OCI-LY3 (cell line): ENCODE results near the gene KDM4B.
A peak's percentile ranks its signal among the peaks of the same experiment; 100 is the strongest.
"Not testable (repeated sequence)": the region's sequence is repeated elsewhere in the genome, so short reads cannot be mapped to it uniquely, and the experiment has no call there.

Experiments used
- H2AFZ ChIP-seq: fragments of 200-600, 300-600 bp; shearing (Covaris generic); 2 replicates; pipeline ENCODE4 v1.6.0; 2014; ENCODE audit warnings: antibody characterized with exemption, low read depth, low read length
- H3K27ac ChIP-seq: fragments of 200-600, 300-600 bp; sonication (generic); 2 replicates; pipeline ENCODE4 v1.5.1; 2014; ENCODE audit warnings: mild to moderate bottlenecking, low read length, moderate library complexity, mixed read lengths
- H3K27me3 ChIP-seq: fragments of 200-600, 300-600 bp; sonication (generic); 2 replicates; pipeline ENCODE4 v1.6.1; 2014; ENCODE audit warnings: low read depth, low read length, mixed read lengths
- H3K36me3 ChIP-seq: fragments of 200-600, 300-600 bp; sonication (generic); replicated peaks from 2 replicates; pipeline ENCODE3; 2014; ENCODE audit warnings: low read depth, low read length, mixed read lengths
- H3K4me1 ChIP-seq: fragments of 300-600, 200-600 bp; sonication (generic); 2 replicates; pipeline ENCODE4 v1.6.1; 2014; ENCODE audit warnings: low read length, mixed read lengths
- H3K4me2 ChIP-seq: fragments of 200-600, 300-600 bp; sonication (generic); 2 replicates; pipeline ENCODE4 v1.6.1; 2014; ENCODE audit warnings: low read length, mixed read lengths
- H3K4me3 ChIP-seq: fragments of 300-600, 200-600 bp; sonication (generic); 2 replicates; pipeline ENCODE4 v1.5.1; 2014; ENCODE audit warnings: antibody characterized with exemption, mild to moderate bottlenecking, low read length, moderate library complexity
- H3K79me2 ChIP-seq: fragments of 300-600, 200-600 bp; shearing (Covaris generic); 2 replicates; pipeline ENCODE4 v1.6.1; 2014; ENCODE audit warnings: mild to moderate bottlenecking, low read length, mixed read lengths
- H3K9ac ChIP-seq: fragments of 300-600, 200-600 bp; shearing (Covaris generic); 2 replicates; pipeline ENCODE4 v1.6.0; 2014; ENCODE audit warnings: mild to moderate bottlenecking, low read length, moderate library complexity
- H3K9me3 ChIP-seq: fragments of 200-600, 300-600 bp; shearing (Covaris generic); 2 replicates; pipeline ENCODE4 v1.6.1; 2014; ENCODE audit warnings: low read length, mixed read lengths; ENCODE audit not compliant: insufficient read depth
- H4K20me1 ChIP-seq: fragments of 200-600, 300-600 bp; sonication (generic); 2 replicates; pipeline ENCODE4 v1.6.1; 2016; ENCODE audit warnings: low read length, mixed read lengths; ENCODE audit not compliant: insufficient read depth
- EZH2phosphoT487 ChIP-seq: fragments of 200-600 bp; shearing (Covaris generic); IDR thresholded peaks from 2 replicates; pipeline ENCODE4 v1.6.1; 2018; ENCODE audit warnings: antibody characterized with exemption, mixed run types, low read depth
- TF ChIP-seq, protein P1 (sequence below): fragments of 200-600, 300-600 bp; sonication (generic); IDR thresholded peaks from 2 replicates; pipeline ENCODE4 v1.5.1; 2014; ENCODE audit warnings: antibody characterized with exemption, low read length, low read depth

Gene KDM4B

DNA sequence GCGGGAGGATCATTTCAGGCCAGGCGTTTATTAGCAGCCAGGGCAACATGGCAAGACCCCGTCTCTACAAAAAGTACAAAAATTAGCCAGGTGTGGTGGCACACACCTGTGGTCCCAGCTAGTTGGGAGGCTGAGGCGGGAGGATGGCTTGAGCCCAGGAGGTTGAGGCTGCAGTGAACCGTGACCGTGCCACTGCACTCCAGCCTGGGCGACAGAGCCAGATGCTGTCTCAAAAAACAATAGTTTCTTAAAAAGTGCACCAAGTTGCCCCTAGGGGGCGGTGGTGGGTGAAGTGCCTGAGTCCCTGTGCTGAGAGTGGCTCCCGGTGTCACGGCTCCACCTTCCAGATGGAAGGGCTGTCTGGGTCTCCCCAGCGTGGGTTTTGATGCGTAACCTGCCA is 60.7 kb downstream of the KDM4B start:
- Histone ChIP-seq H3K36me3 (peaks cover 18% of the 10 kb centered on the region), H4K20me1 (peaks cover 89% of the 10 kb centered on the region), H3K79me2 (peaks cover 69% of the 10 kb centered on the region)
- not testable (repeated sequence) for H3K27ac ChIP-seq, H2AFZ ChIP-seq, H3K9me3 ChIP-seq, H3K27me3 ChIP-seq, H3K4me1 ChIP-seq, H3K4me2 ChIP-seq, H3K4me3 ChIP-seq, H3K9ac ChIP-seq
- TF ChIP-seq, protein P1, sequence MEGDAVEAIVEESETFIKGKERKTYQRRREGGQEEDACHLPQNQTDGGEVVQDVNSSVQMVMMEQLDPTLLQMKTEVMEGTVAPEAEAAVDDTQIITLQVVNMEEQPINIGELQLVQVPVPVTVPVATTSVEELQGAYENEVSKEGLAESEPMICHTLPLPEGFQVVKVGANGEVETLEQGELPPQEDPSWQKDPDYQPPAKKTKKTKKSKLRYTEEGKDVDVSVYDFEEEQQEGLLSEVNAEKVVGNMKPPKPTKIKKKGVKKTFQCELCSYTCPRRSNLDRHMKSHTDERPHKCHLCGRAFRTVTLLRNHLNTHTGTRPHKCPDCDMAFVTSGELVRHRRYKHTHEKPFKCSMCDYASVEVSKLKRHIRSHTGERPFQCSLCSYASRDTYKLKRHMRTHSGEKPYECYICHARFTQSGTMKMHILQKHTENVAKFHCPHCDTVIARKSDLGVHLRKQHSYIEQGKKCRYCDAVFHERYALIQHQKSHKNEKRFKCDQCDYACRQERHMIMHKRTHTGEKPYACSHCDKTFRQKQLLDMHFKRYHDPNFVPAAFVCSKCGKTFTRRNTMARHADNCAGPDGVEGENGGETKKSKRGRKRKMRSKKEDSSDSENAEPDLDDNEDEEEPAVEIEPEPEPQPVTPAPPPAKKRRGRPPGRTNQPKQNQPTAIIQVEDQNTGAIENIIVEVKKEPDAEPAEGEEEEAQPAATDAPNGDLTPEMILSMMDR = peak; percentile 50

DNA sequence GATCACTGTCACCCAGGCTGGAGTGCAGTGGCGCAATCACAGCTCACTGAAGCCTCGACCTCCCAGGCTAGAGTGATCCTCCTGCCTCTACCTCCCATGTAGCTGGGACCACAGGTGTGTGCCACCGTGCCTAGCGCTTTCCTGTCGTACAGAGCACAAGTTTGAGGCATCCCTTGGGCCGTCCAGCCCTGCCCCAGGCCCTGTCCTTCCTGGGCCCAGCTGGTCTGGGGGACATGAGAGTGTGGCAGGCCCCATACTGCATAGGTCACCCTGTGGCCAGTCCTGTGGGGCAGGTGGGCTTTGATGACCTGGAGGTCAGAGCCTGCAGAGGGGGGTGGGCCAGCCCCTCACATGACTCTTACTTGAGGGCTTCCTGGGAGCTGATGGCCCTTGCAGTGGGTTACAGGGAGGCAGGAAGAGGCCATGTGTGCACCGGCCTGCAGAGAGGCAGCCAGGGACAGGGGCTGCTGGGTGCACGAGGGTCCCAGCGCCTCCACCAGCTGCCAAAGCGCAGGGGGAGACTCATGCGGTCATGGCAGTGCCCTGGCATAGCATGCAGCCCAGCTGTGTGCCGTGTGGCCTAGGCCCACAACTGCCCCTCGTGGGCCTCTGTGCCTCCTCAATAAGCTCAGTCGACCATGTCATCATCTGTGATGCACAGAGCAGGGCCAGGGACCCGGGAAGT is 61.4 kb downstream of the KDM4B start:
- peaks cover 89% of the 10 kb centered on the region for H4K20me1 ChIP-seq
- H3K79me2 ChIP-seq = peaks cover 66% of the 10 kb centered on the region
- no peak overlapping the region for H2AFZ ChIP-seq
- H3K9me3 ChIP-seq = no peaks in the 10 kb centered on the region
- no peak overlapping the region for H3K4me2 ChIP-seq
- H3K36me3 ChIP-seq = peaks cover 18% of the 10 kb centered on the region
- H3K27ac ChIP-seq = no peak overlapping the region
- H3K9ac ChIP-seq = no peak overlapping the region
- TF ChIP-seq, protein P1 = no peak
- no peak for TF ChIP-seq EZH2phosphoT487
- H3K27me3 ChIP-seq = no peaks in the 10 kb centered on the region
- no peak overlapping the region for H3K4me3 ChIP-seq
- H3K4me1 ChIP-seq = no peaks in the 10 kb centered on the region

DNA sequence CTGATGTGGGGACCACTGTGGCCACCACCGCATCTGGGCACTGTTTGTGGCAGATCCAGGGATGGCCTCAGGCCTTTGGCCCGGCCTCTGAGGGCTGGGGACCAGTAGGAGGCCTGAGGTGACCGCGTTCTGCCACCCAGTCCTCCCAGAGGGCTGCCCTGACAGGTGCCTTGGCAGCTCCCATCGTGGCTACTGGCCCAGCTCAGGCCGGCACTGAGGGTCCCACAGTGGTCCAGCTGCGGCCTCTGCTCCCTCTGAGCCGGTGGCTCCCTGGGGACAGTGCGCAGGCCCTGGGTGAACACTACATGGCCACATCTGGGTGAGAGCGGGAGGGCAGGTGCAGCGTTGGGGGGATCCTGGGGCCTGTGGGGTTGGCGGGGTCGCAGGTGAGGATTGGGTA is 61.9 kb downstream of the KDM4B start:
- H3K27ac ChIP-seq = no peak overlapping the region
- no peak overlapping the region for H2AFZ ChIP-seq
- no peaks in the 10 kb centered on the region for H3K4me1 ChIP-seq
- no peaks in the 10 kb centered on the region for H3K27me3 ChIP-seq
- H3K79me2 ChIP-seq = peaks cover 66% of the 10 kb centered on the region
- no peak overlapping the region for H3K4me2 ChIP-seq
- no peaks in the 10 kb centered on the region for H3K9me3 ChIP-seq
- peaks cover 18% of the 10 kb centered on the region for H3K36me3 ChIP-seq
- H3K9ac ChIP-seq = no peak overlapping the region
- H3K4me3 ChIP-seq = no peak overlapping the region
- peaks cover 92% of the 10 kb centered on the region for H4K20me1 ChIP-seq
- TF ChIP-seq EZH2phosphoT487 = no peak
- TF ChIP-seq, protein P1 = no peak

DNA sequence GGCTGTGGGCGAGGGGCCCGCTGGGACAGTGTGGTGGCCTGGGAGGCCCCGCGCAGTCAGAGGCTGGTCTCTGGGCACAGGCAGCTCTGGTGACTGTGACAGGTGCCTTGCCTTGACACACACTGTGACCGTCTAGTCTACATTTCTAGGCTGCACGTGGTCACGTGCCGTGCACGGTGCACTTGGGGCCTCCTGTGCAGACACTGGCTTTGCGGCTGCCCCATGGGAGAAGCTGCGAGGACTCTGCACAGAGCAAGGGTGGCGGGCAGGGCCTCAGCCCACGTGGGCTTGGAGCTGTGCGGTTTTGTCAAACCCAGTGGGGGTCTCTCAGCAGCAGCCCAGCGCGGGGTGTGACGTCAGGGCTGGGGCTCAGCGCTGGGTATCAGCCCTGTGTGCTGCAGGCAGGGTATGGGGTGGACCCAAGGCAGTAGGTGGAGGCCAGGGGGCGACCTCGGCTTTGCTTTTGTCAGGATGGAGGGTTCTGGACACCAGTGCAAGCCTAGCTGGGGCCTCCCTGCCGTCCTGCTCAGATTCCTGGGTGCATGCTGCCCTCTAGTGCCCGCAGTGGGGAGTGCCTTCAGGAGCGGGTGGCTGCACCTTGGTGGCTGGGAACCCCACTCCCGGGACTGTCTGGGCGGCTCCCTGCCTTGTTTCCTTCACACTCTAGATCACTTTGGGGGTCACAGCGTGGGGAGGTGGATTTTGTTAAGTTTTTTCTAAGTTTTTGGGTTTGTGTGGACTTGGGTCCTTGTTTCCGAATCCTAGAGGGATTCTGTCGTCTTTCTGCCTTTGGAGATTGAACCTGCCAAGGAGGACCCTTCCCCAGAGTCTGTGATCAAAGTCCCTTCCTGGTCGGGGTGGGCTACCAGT is 62.6 kb downstream of the KDM4B start:
- no peak overlapping the region for H3K27ac ChIP-seq
- no peak for TF ChIP-seq EZH2phosphoT487
- TF ChIP-seq, protein P1 = peak; percentile 97
- H3K4me2 ChIP-seq = no peak overlapping the region
- no peaks in the 10 kb centered on the region for H3K27me3 ChIP-seq
- peaks cover 92% of the 10 kb centered on the region for H4K20me1 ChIP-seq
- no peaks in the 10 kb centered on the region for H3K4me1 ChIP-seq
- H3K4me3 ChIP-seq = no peak overlapping the region
- H3K9me3 ChIP-seq = no peaks in the 10 kb centered on the region
- peaks cover 60% of the 10 kb centered on the region for H3K79me2 ChIP-seq
- H3K9ac ChIP-seq = no peak overlapping the region
- peaks cover 18% of the 10 kb centered on the region for H3K36me3 ChIP-seq
- H2AFZ ChIP-seq = no peak overlapping the region
